HG03039 (cell line): ENCODE data around the gene VWDE.
"Not testable (repeated sequence)": the region's sequence is repeated elsewhere in the genome, so short reads cannot be mapped to it uniquely, and the experiment has no call there.

ENCODE experiments used
- ATAC-seq: cut with Tn5 transposase; IDR thresholded peaks from one replicate; pipeline ENCODE4 v1.9.1; 2021; ENCODE audit warnings: mild to moderate bottlenecking, moderate library complexity; ENCODE audit not compliant: unreplicated experiment

The VWDE gene

DNA sequence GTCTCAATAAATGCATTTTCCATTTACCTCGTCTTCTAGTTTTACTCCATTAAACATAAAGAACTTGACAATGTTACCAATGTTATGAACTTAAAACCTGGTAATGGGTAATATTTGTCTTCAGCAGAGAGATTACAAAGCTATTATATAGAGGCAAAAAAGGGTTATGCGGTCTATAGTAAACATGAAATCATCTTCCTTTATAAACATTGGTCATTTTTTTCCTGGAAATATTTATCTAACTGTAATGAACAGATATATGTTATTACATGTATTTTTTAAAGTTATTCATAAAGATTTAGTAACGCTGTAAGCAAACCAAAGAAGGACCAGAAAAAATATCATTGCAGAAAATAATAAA is 1.3 kb downstream of the VWDE start:
- no peak for ATAC-seq

DNA sequence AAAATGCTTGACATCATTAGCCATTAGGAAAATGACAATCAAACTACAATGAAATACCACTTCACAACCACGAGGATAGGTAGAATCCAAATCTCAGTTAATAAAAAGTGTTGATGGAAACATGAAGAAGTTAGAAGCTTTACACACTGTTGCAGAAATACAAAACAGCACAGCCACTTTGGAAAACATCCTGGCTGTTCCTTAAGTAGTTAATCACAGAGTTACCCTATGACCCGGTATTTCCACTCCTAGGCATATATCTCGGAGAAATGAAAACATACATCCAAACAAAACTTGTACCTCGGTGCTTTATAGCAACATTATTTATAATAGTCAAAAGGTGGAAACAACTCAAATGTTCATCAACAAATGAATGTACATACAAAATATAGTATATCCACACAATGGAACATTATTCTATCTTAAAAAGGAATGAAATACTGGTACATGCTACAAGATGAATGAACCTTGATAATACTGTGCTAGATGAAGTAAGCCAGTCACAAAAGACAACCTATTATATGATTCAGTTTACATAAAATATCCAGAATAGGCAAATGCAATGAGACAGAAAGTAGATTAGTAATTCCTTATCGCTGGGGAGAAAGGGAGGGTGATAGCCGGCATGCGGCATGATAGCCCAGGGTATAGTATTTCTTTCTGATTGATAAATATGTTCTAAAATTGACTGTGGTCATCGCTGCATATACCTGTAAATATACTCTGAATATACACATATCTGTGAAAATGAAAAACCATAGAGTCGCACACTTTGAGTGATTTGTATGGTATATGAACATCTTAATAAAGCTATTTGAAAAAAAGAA is 1.9 kb downstream of the VWDE start:
- no peak for ATAC-seq

DNA sequence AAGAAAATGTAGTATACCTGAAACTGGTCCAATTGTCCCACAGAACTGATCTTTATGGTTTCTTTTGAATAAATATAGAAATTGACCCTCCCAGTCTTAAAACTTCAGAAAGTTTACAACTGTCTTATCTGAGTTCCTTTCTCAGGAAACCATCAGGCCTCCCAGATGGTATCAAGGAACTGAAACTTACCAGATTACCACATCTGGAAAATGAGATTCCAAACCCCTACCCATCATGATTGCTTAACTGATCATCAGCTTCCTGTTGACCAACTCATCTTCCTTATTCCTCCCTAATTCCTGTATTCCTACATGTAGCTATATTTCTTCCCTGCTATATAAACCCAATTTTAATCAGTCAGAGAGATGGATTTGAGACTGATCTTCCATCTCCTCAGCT is 5.5 kb downstream of the VWDE start:
- ATAC-seq, result no peak

GRCh38 chr7:12397671-12398070 is 6.0 kb downstream of the VWDE start:
- ATAC-seq, result no peak

DNA sequence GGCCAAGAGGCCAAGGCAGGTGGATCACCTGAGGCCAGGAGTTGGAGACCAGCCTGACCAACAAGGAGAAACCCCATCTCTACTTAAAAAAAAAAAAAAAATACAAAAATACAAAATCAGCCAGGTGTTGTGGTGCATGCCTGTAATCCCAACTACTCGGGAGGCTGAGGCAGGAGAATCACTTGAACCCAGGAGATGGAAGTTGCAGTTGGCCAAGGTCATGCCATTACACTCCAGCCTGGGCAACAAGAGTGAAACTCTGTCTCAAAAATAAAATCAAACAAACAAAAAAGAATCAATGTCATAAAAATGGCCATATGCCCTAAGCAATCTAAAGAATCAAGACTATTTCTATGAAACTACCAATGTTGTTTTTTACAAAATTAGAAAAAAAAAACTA is 7.0 kb downstream of the VWDE start:
- not testable (repeated sequence) for ATAC-seq

DNA sequence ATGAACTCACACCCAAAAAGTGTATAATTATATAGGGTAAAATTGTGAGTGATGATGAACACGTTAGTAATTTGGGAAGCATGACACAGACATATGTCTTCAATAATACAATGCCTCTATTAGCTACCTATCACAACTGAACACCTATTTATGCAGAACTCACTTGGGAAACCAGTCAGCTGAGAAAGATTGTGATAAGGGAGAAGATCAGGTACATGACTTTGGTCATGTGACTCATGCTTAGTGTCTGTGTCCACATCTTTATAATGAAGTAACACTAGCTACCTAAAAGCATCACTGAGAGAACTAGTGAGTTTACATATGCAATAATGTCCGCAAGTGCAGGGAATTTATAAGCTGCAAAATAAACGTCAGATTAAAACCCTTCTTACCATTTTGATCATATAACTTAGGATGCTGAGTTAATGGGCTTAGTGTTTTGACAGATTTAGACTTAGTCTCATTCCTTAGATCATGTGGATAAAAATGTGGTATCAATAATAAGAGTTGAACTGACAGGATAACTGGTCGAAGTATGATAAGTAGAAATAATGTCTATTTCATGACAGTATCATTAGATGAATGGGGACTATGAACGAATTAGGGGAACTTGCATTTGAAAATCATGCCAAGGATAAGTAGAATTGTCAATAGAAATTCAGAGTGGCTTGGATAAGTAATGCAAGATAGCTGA is 11.6 kb downstream of the VWDE start:
- no peak for ATAC-seq

- peak; percentile 98 for ATAC-seq
These were observed 14.5 kb downstream of the VWDE start for GRCh38 chr7:12389089-12389700.

DNA sequence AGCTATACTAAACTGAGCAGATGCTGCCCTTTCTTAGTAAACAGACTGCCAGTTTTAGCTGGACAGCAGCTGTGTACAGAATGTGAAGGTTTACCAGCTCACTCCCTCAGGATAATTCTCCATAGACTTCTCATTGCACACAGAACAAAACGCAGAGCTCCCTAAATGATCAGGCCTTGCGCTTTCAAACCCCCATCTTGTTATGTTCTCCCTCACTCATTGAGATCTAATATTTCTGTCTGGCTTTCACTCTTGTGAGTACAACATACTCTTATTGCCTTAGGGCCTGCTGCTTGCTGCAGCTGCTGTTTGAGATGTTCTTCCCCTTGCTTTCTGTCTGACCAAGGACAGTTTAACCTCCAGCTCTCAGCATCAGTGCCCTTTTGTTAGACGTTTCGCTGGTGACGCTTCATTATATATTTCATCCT is 17.3 kb downstream of the VWDE start:
- ATAC-seq, result no peak

DNA sequence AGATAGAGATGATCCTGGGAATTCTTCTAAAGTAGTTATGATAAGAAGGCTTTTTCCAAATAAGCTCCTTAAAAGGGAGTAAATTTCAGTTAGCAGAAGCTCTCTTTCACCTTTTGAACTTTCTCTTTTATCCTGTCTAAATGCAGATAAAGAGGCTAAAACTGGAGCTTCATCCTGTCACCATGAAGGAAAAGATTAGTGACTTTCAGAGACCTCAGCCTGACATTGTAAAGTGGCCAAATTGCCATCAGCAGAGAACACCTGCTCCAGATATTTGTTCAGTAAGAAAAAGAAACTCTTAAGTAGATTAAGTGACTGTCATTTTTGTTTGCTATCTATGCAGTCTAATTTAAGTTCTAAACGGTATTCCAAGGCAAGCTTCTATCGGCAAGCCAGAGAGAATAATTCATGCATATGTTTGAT is 18.3 kb downstream of the VWDE start:
- ATAC-seq, result no peak

- ATAC-seq, result no peak
These were observed 20.3 kb downstream of the VWDE start for GRCh38 chr7:12383377-12383776.

DNA sequence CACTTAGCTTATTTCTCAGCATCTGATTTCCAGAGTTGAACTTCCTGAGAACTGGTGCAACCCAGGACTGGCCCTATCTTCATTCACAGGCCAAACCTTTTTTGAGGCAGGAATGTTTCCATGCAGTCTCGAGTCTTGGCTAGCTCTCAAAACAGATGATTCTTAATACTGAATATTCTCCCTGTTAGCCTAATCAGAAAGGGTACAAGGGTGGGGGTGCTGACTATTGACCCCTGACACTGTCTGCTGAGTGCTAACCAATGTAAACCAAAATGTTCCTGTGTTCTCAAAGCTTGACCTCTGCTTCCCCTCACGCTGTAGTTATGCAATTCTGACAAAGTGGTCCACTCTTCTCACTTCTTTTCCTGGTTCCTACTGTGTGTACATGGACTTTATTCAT is 25.3 kb downstream of the VWDE start:
- no peak for ATAC-seq

DNA sequence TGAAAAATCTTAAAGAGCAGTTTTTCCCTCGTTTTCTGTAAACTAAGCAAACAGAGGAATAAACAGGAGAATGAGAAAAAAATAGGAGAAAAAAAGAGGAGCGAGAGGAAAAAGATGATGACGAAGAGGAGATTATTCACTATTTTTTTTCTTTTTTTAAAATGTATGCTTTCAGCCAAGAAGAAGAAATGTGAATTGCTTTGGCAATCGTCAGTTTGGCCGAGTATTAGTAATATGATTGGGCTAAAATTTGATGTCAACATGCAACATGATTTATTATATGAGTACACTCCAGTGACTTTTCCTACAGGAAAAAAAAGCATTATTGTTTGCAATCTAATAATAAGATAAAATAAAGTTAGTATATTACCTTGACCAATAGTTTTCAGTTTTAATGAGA is 26.3 kb downstream of the VWDE start:
- no peak for ATAC-seq

DNA sequence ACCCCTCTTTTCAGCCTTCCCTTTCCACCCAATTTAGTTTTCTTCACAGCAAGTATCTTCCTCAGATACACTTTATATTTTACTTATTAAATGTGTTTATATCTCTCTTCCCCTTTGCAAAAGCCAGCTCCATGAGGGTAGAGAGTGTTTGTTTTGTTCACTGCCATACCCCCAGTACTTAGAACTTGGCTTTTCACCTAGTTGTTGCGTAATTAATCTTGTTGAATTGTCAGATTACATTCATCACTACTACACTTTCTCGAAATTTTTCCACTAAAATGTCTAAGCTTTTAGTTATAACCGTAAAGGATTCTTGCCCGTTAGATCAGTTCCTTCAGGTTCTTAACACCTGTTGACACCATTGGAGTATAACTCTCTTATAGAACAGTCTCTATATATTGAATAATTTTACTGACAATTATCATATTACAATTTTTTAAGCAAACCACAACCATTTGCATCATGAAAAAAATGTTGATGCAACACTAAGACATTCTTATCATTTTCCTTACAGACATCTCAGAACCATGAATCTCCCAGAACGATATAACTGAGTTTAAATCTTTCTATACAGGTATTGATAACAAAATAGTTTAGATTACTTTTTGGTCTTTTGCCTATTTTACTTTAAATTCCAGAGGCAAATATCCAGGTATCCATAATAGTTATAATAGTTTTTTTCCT is 29.9 kb downstream of the VWDE start:
- ATAC-seq, result no peak

- ATAC-seq, result no peak
These were observed 33.4 kb downstream of the VWDE start for GRCh38 chr7:12370249-12370648.

- ATAC-seq, result no peak
These were observed 33.9 kb downstream of the VWDE start for GRCh38 chr7:12369756-12370155.

GRCh38 chr7:12369072-12369471 is 34.6 kb downstream of the VWDE start:
- no peak for ATAC-seq

DNA sequence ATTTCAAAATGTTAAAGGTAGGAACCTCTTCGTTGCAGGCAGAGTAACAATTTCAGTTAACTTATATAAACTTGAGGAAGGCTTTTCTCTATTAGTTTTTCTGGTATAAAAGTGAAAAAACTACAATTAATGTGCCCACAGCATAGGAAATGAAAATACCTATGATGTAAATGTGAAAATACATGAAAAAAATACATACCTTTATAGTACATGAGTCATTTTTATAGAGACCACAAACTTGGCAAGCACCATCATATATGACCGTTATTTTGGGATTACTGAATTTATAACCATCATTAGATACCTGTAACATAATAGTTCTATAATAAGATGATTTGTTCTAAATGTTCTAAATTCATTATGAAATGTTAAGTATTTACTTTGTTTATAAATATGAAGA is 42.7 kb downstream of the VWDE start:
- ATAC-seq, result no peak

GRCh38 chr7:12358694-12359093 is 45.0 kb downstream of the VWDE start:
- ATAC-seq, result no peak

GRCh38 chr7:12357508-12357907 is 46.2 kb downstream of the VWDE start:
- peak; percentile 91 for ATAC-seq

DNA sequence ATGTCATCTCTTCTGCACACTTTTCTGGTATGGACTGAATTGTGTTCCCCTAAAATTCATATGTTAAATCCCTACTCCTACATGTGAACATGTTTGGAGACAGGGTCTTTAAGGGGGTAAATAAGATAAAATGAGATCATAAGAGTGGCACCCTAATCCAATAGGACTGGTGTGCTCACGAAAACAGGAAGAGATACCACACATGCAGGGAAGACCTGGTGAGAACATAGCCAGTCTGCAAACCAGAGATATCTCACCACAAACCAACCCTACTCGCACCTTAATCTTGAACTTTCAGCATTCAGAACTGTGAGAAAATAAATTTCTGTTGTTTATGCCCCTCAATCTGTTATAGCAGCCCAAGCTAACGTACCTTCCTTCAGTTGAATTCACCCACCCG is 51.8 kb downstream of the VWDE start:
- ATAC-seq, result no peak

DNA sequence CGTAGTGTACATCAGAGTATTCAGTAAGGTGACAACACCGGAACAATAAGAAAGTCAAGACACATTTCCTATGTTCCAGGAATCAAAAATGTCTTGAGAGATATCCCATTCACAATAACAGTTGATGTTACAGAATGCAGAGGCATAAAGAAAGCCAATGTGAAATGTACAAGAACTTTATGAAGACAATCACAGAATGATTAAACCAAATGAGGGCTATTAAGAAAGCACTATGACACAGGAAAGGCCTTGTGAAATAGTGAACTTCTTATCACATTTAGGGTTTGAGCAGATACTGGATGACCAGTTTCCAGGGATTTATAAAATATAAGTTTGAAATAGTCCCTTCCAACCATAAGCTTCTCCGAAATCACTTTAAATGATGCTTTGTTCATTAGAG is 52.7 kb downstream of the VWDE start:
- ATAC-seq, result no peak

GRCh38 chr7:12337095-12337494 is 66.6 kb downstream of the VWDE start:
- no peak for ATAC-seq
